Measurements from ENCODE around the gene MSI2.

MSI2 gene

GRCh38 chr17:57489321-57489720, 233.0 kb downstream of the MSI2 start:
- Histone ChIP-seq H3K27me3 (ENCODE audit: insufficient read depth, insufficient read length) (no peaks in the 10 kb centered on the region), H3K4me3 (ENCODE audit: insufficient read length, low read depth) (no peak overlapping the region), H3K4me1 (ENCODE audit: insufficient read depth, insufficient read length) (no peaks in the 10 kb centered on the region), H3K9me3 (ENCODE audit: insufficient read depth, low read length) (no peaks in the 10 kb centered on the region), H3K9ac (ENCODE audit: insufficient read length, low read depth) (no peak overlapping the region), H3K36me3 (ENCODE audit: insufficient read depth, insufficient read length, low read length) (no peaks in the 10 kb centered on the region)
- TF ChIP-seq YY1 (IDR thresholded peaks at IDR 0.05; ENCODE audit: insufficient read depth, insufficient read length) (no peak), SUZ12 (IDR thresholded peaks at IDR 0.05; ENCODE audit: extremely low read depth, insufficient read depth, insufficient read length) (no peak), ZNF274 (IDR thresholded peaks at IDR 0.05; ENCODE audit: low read depth, low read length) (no peak)
- DNase-seq (ENCODE audit: low read depth, low spot score), result no peak

- H3K9me3 ChIP-seq (ENCODE audit: insufficient read depth, low read length), result no peaks in the 10 kb centered on the region
- no peak for DNase-seq (ENCODE audit: low read depth, low spot score)
- H3K9ac ChIP-seq (ENCODE audit: insufficient read length, low read depth), result no peak overlapping the region
- TF ChIP-seq YY1 (IDR thresholded peaks at IDR 0.05; ENCODE audit: insufficient read depth, insufficient read length), result no peak
- TF ChIP-seq ZNF274 (IDR thresholded peaks at IDR 0.05; ENCODE audit: low read depth, low read length), result no peak
- no peak for TF ChIP-seq SUZ12 (IDR thresholded peaks at IDR 0.05; ENCODE audit: extremely low read depth, insufficient read depth, insufficient read length)
- H3K27me3 ChIP-seq (ENCODE audit: insufficient read depth, insufficient read length), result no peaks in the 10 kb centered on the region
- no peak overlapping the region for H3K4me3 ChIP-seq (ENCODE audit: insufficient read length, low read depth)
- H3K4me1 ChIP-seq (ENCODE audit: insufficient read depth, insufficient read length), result no peaks in the 10 kb centered on the region
- H3K36me3 ChIP-seq (ENCODE audit: insufficient read depth, insufficient read length, low read length), result no peaks in the 10 kb centered on the region
These were observed 234.0 kb downstream of the MSI2 start for GRCh38 chr17:57490111-57490845.

GRCh38 chr17:57490890-57491289, 234.6 kb downstream of the MSI2 start:
- no peaks in the 10 kb centered on the region for H3K4me1 ChIP-seq (ENCODE audit: insufficient read depth, insufficient read length)

GRCh38 chr17:57493171-57493570, 236.8 kb downstream of the MSI2 start:
- no peaks in the 10 kb centered on the region for H3K4me1 ChIP-seq (ENCODE audit: insufficient read depth, insufficient read length)
- TF ChIP-seq ZNF274 (IDR thresholded peaks at IDR 0.05; ENCODE audit: low read depth, low read length) (no peak), YY1 (IDR thresholded peaks at IDR 0.05; ENCODE audit: insufficient read depth, insufficient read length) (no peak), SUZ12 (IDR thresholded peaks at IDR 0.05; ENCODE audit: extremely low read depth, insufficient read depth, insufficient read length) (no peak)
- H3K36me3 ChIP-seq (ENCODE audit: insufficient read depth, insufficient read length, low read length), result no peaks in the 10 kb centered on the region

More at GRCh38 chr17:57490890-57491289, 234.6 kb downstream of the MSI2 start:
- H3K4me3 ChIP-seq (ENCODE audit: insufficient read length, low read depth), result no peak overlapping the region
- no peak for DNase-seq (ENCODE audit: low read depth, low spot score)
- no peaks in the 10 kb centered on the region for H3K36me3 ChIP-seq (ENCODE audit: insufficient read depth, insufficient read length, low read length)
- no peak for TF ChIP-seq YY1 (IDR thresholded peaks at IDR 0.05; ENCODE audit: insufficient read depth, insufficient read length)
- no peak for TF ChIP-seq SUZ12 (IDR thresholded peaks at IDR 0.05; ENCODE audit: extremely low read depth, insufficient read depth, insufficient read length)
- TF ChIP-seq ZNF274 (IDR thresholded peaks at IDR 0.05; ENCODE audit: low read depth, low read length), result no peak
- no peak overlapping the region for H3K9ac ChIP-seq (ENCODE audit: insufficient read length, low read depth)
- H3K9me3 ChIP-seq (ENCODE audit: insufficient read depth, low read length), result no peaks in the 10 kb centered on the region
- H3K27me3 ChIP-seq (ENCODE audit: insufficient read depth, insufficient read length), result no peaks in the 10 kb centered on the region

GRCh38 chr17:57493625-57494024, 237.3 kb downstream of the MSI2 start:
- H3K27me3 ChIP-seq (ENCODE audit: insufficient read depth, insufficient read length), result no peaks in the 10 kb centered on the region
- H3K4me1 ChIP-seq (ENCODE audit: insufficient read depth, insufficient read length), result no peaks in the 10 kb centered on the region
- DNase-seq (ENCODE audit: low read depth, low spot score), result no peak
- H3K36me3 ChIP-seq (ENCODE audit: insufficient read depth, insufficient read length, low read length), result no peaks in the 10 kb centered on the region
- no peak overlapping the region for H3K4me3 ChIP-seq (ENCODE audit: insufficient read length, low read depth)
- no peak overlapping the region for H3K9ac ChIP-seq (ENCODE audit: insufficient read length, low read depth)
- no peak for TF ChIP-seq YY1 (IDR thresholded peaks at IDR 0.05; ENCODE audit: insufficient read depth, insufficient read length)
- TF ChIP-seq ZNF274 (IDR thresholded peaks at IDR 0.05; ENCODE audit: low read depth, low read length), result no peak
- no peak for TF ChIP-seq SUZ12 (IDR thresholded peaks at IDR 0.05; ENCODE audit: extremely low read depth, insufficient read depth, insufficient read length)
- no peaks in the 10 kb centered on the region for H3K9me3 ChIP-seq (ENCODE audit: insufficient read depth, low read length)

More at GRCh38 chr17:57493171-57493570, 236.8 kb downstream of the MSI2 start:
- no peak for DNase-seq (ENCODE audit: low read depth, low spot score)
- no peaks in the 10 kb centered on the region for H3K9me3 ChIP-seq (ENCODE audit: insufficient read depth, low read length)
- H3K4me3 ChIP-seq (ENCODE audit: insufficient read length, low read depth), result no peak overlapping the region
- H3K27me3 ChIP-seq (ENCODE audit: insufficient read depth, insufficient read length), result no peaks in the 10 kb centered on the region
- no peak overlapping the region for H3K9ac ChIP-seq (ENCODE audit: insufficient read length, low read depth)

GRCh38 chr17:57494443-57494842, 238.1 kb downstream of the MSI2 start:
- no peaks in the 10 kb centered on the region for H3K27me3 ChIP-seq (ENCODE audit: insufficient read depth, insufficient read length)
- H3K4me3 ChIP-seq (ENCODE audit: insufficient read length, low read depth), result no peak overlapping the region
- H3K36me3 ChIP-seq (ENCODE audit: insufficient read depth, insufficient read length, low read length), result no peaks in the 10 kb centered on the region
- no peaks in the 10 kb centered on the region for H3K4me1 ChIP-seq (ENCODE audit: insufficient read depth, insufficient read length)
- H3K9me3 ChIP-seq (ENCODE audit: insufficient read depth, low read length), result no peaks in the 10 kb centered on the region
- no peak overlapping the region for H3K9ac ChIP-seq (ENCODE audit: insufficient read length, low read depth)
- no peak for TF ChIP-seq SUZ12 (IDR thresholded peaks at IDR 0.05; ENCODE audit: extremely low read depth, insufficient read depth, insufficient read length)
- TF ChIP-seq ZNF274 (IDR thresholded peaks at IDR 0.05; ENCODE audit: low read depth, low read length), result no peak
- no peak for TF ChIP-seq YY1 (IDR thresholded peaks at IDR 0.05; ENCODE audit: insufficient read depth, insufficient read length)
- no peak for DNase-seq (ENCODE audit: low read depth, low spot score)

GRCh38 chr17:57495771-57496170, 239.4 kb downstream of the MSI2 start:
- no peak overlapping the region for H3K9ac ChIP-seq (ENCODE audit: insufficient read length, low read depth)
- DNase-seq (ENCODE audit: low read depth, low spot score), result no peak
- no peaks in the 10 kb centered on the region for H3K9me3 ChIP-seq (ENCODE audit: insufficient read depth, low read length)
- no peaks in the 10 kb centered on the region for H3K36me3 ChIP-seq (ENCODE audit: insufficient read depth, insufficient read length, low read length)
- TF ChIP-seq SUZ12 (IDR thresholded peaks at IDR 0.05; ENCODE audit: extremely low read depth, insufficient read depth, insufficient read length), result no peak
- TF ChIP-seq YY1 (IDR thresholded peaks at IDR 0.05; ENCODE audit: insufficient read depth, insufficient read length), result no peak
- TF ChIP-seq ZNF274 (IDR thresholded peaks at IDR 0.05; ENCODE audit: low read depth, low read length), result no peak
- H3K27me3 ChIP-seq (ENCODE audit: insufficient read depth, insufficient read length), result no peaks in the 10 kb centered on the region
- no peak overlapping the region for H3K4me3 ChIP-seq (ENCODE audit: insufficient read length, low read depth)
- no peaks in the 10 kb centered on the region for H3K4me1 ChIP-seq (ENCODE audit: insufficient read depth, insufficient read length)
